Loucy (cell line): ENCODE measurements around the gene UBXN1.
"Not testable (repeated sequence)": the region's sequence is repeated elsewhere in the genome, so short reads cannot be mapped to it uniquely, and the experiment has no call there.

Experiments used
- H2AFZ ChIP-seq: fragments of 200-600 bp; sonication (generic); 2 replicates; pipeline ENCODE4 v1.6.0; 2016; ENCODE audit warnings: antibody characterized with exemption, mild to moderate bottlenecking, low read length, moderate library complexity
- H3F3A ChIP-seq: fragments of 200-600 bp; 2 replicates; pipeline ENCODE4 v1.6.0; 2016; ENCODE audit warnings: antibody characterized with exemption, low read depth, mild to moderate bottlenecking
- H3K27me3 ChIP-seq: fragments of 200-600 bp; sonication (generic); 2 replicates; pipeline ENCODE4 v1.6.1; 2014; ENCODE audit warnings: low read length, mild to moderate bottlenecking; ENCODE audit not compliant: insufficient read depth, poor library complexity, severe bottlenecking
- H3K36me3 ChIP-seq: fragments of 200-600 bp; sonication (generic); 2 replicates; pipeline ENCODE4 v1.6.1; 2016; ENCODE audit warnings: low read length; ENCODE audit not compliant: insufficient read depth
- H3K4me1 ChIP-seq: fragments of 200-600 bp; sonication (generic); 2 replicates; pipeline ENCODE4 v1.5.1; 2014; ENCODE audit warnings: low read length, mild to moderate bottlenecking; ENCODE audit not compliant: insufficient read depth, poor library complexity, severe bottlenecking
- H3K4me2 ChIP-seq: fragments of 200-600 bp; sonication (generic); 2 replicates; pipeline ENCODE4 v1.6.0; 2014; ENCODE audit warnings: antibody characterized with exemption, low read length, low read depth, mild to moderate bottlenecking; ENCODE audit not compliant: poor library complexity, severe bottlenecking
- H3K4me3 ChIP-seq: fragments of 200-600 bp; sonication (generic); 2 replicates; pipeline ENCODE4 v1.5.1; 2014; ENCODE audit warnings: low read length, mild to moderate bottlenecking, mixed read lengths; ENCODE audit not compliant: poor library complexity, severe bottlenecking
- H3K79me2 ChIP-seq: fragments of 200-600 bp; sonication (generic); 2 replicates; pipeline ENCODE4 v1.6.1; 2014; ENCODE audit warnings: low read length; ENCODE audit not compliant: insufficient read depth
- H3K9ac ChIP-seq: fragments of 200-600 bp; sonication (generic); 2 replicates; pipeline ENCODE4 v1.6.0; 2014; ENCODE audit warnings: mild to moderate bottlenecking, low read depth, low read length, moderate library complexity; ENCODE audit not compliant: poor library complexity, severe bottlenecking
- H3K9me2 ChIP-seq: fragments of 200-600 bp; sonication (generic); replicated peaks from 2 replicates; pipeline ENCODE4 v1.6.1; 2016; ENCODE audit warnings: low read depth, low read length, mixed read lengths
- H3K9me3 ChIP-seq: fragments of 200-600 bp; sonication (generic); 2 replicates; pipeline ENCODE4 v1.6.1; 2014; ENCODE audit warnings: mild to moderate bottlenecking, antibody characterized with exemption, low read length, low read depth; ENCODE audit not compliant: insufficient read depth
- H4K20me1 ChIP-seq: fragments of 200-600 bp; sonication (generic); 2 replicates; pipeline ENCODE4 v1.6.0; 2014; ENCODE audit warnings: antibody characterized with exemption, low read length, mild to moderate bottlenecking; ENCODE audit not compliant: insufficient read depth, poor library complexity, severe bottlenecking
- CTCF ChIP-seq: fragments of 200-600 bp; sonication (generic); conservative IDR thresholded peaks from 2 replicates; pipeline ENCODE4 v1.5.1; 2014; ENCODE audit warnings: mild to moderate bottlenecking, antibody characterized with exemption, low read length
- EZH2phosphoT487 ChIP-seq: fragments of 200-600 bp; IDR thresholded peaks from 2 replicates; pipeline ENCODE4 v1.6.1; 2018; ENCODE audit warnings: antibody characterized with exemption, mild to moderate bottlenecking, moderate library complexity, borderline replicate concordance

The UBXN1 gene

GRCh38 chr11:62677714-62678113, 1.2 kb downstream of the UBXN1 start:
- peaks cover 29% of the 10 kb centered on the region for H4K20me1 ChIP-seq
- H3K27me3 ChIP-seq: no peaks in the 10 kb centered on the region
- H2AFZ ChIP-seq: no peak overlapping the region
- H3K36me3 ChIP-seq: no peaks in the 10 kb centered on the region; the same call in 1 of the 2 replicates
- H3F3A ChIP-seq: no peaks in the 10 kb centered on the region
- peaks cover 25% of the 10 kb centered on the region for H3K4me1 ChIP-seq
- H3K9ac ChIP-seq: peak overlapping the region; percentile 90
- H3K4me3 ChIP-seq: peak overlapping the region; percentile 91
- H3K4me2 ChIP-seq: peak overlapping the region; percentile 85
- TF ChIP-seq EZH2phosphoT487 (no peak), CTCF (no peak)
- H3K9me2 ChIP-seq: no peaks in the 10 kb centered on the region
- peaks cover 52% of the 10 kb centered on the region for H3K79me2 ChIP-seq
- H3K9me3 ChIP-seq: no peaks in the 10 kb centered on the region

- peaks cover 33% of the 10 kb centered on the region for H4K20me1 ChIP-seq
- no peak for TF ChIP-seq CTCF
- TF ChIP-seq EZH2phosphoT487: no peak
- H3K4me1 ChIP-seq: peaks cover 29% of the 10 kb centered on the region
- H3F3A ChIP-seq: no peaks in the 10 kb centered on the region
- peak overlapping the region; percentile 91 for H3K4me3 ChIP-seq
- H2AFZ ChIP-seq: no peak overlapping the region
- H3K27me3 ChIP-seq: no peaks in the 10 kb centered on the region
- H3K9me3 ChIP-seq: no peaks in the 10 kb centered on the region
- no peaks in the 10 kb centered on the region for H3K9me2 ChIP-seq
- peak overlapping the region; percentile 90 for H3K9ac ChIP-seq
- H3K36me3 ChIP-seq: no peaks in the 10 kb centered on the region; the same call in 1 of the 2 replicates
- H3K79me2 ChIP-seq: peaks cover 57% of the 10 kb centered on the region
- peak overlapping the region; percentile 85 for H3K4me2 ChIP-seq
Measured at GRCh38 chr11:62677156-62677555, 1.7 kb downstream of the UBXN1 start.

GRCh38 chr11:62676698-62677097, 2.2 kb downstream of the UBXN1 start:
- Histone ChIP-seq H3K9me3 (no peaks in the 10 kb centered on the region), H3K4me1 (peaks cover 29% of the 10 kb centered on the region), H3K9me2 (no peaks in the 10 kb centered on the region), H3K9ac (peak overlapping the region; percentile 90), H3F3A (no peaks in the 10 kb centered on the region), H3K79me2 (peaks cover 57% of the 10 kb centered on the region), H3K4me3 (peak overlapping the region; percentile 91), H4K20me1 (peaks cover 33% of the 10 kb centered on the region), H3K4me2 (peak overlapping the region; percentile 85), H2AFZ (no peak overlapping the region), H3K27me3 (no peaks in the 10 kb centered on the region), H3K36me3 (no peaks in the 10 kb centered on the region; the same call in 1 of the 2 replicates)
- TF ChIP-seq CTCF: no peak
- no peak for TF ChIP-seq EZH2phosphoT487

- Histone ChIP-seq H4K20me1 (peaks cover 33% of the 10 kb centered on the region), H3K4me1 (peaks cover 35% of the 10 kb centered on the region), H3K79me2 (peaks cover 67% of the 10 kb centered on the region)
- not testable (repeated sequence) for H3K36me3 ChIP-seq, H3F3A ChIP-seq, H3K27me3 ChIP-seq, H3K9me2 ChIP-seq, H3K9me3 ChIP-seq, H2AFZ ChIP-seq, H3K4me2 ChIP-seq, H3K9ac ChIP-seq, H3K4me3 ChIP-seq
Measured at GRCh38 chr11:62675415-62675814, 3.5 kb downstream of the UBXN1 start.
